Cardiac muscle cell (in vitro differentiated cells and primary cell): Measurements from ENCODE around the gene AJM1. TPM values are rescaled to one million over a fixed set of nuclear protein-coding genes. Genes with fewer than 3 reads are reported as not detected.
A peak's percentile ranks its signal among the peaks of the same experiment; 100 is the strongest.
"Not testable (repeated sequence)": the region's sequence is repeated elsewhere in the genome, so short reads cannot be mapped to it uniquely, and the experiment has no call there.

Experiments
- DNase-seq, 2 donors: peaks; one replicate each; pipeline versions ENCODE4 v3.0.0 to v3.0.0-alpha.2; 2010 to 2017; ENCODE audit warnings: low read depth in 1 of 2, low spot score in 1 of 2
- H3K27ac ChIP-seq: fragments of 200-600 bp; sonication (generic); 2 replicates; pipeline ENCODE4 v1.5.1; 2016
- H3K27me3 ChIP-seq: fragments of 200-600 bp; sonication (generic); 2 replicates; pipeline ENCODE4 v1.6.0; 2016; ENCODE audit warnings: control low read depth
- H3K36me3 ChIP-seq: fragments of 200-600 bp; sonication (generic); 2 replicates; pipeline ENCODE4 v1.5.1; 2016; ENCODE audit warnings: control low read depth
- H3K4me1 ChIP-seq: fragments of 200-600 bp; sonication (generic); 2 replicates; pipeline ENCODE4 v1.8.1; 2017; ENCODE audit warnings: low read depth, mild to moderate bottlenecking, mixed run types
- H3K4me3 ChIP-seq: fragments of 200-600 bp; sonication (generic); 2 replicates; pipeline ENCODE4 v1.5.1; 2016; ENCODE audit warnings: mild to moderate bottlenecking
- H3K9me3 ChIP-seq: fragments of 200-600 bp; sonication (generic); 2 replicates; pipeline ENCODE4 v1.5.1; 2017; ENCODE audit warnings: low read depth, mild to moderate bottlenecking, control low read depth
- polyA plus RNA-seq: library from polyadenylated mRNA; unstranded; fragments of >200 nt; fragmentation: Nextera tagmentation; extraction: Ambion mirVana; gene quantifications from 2 replicates; pipeline ENCODE4 v1.2.1, GENCODE V29; 2016
- total RNA-seq: library from RNA; depleted of rRNA; stranded (reverse); fragments of >200 nt; gene quantifications from 2 replicates; pipeline ENCODE4 v1.2.3, GENCODE V29; 2016
- TF ChIP-seq, protein P1 (sequence below): IDR thresholded peaks from 2 replicates; pipeline ENCODE4 v1.5.1; 2012; ENCODE audit warnings: low read depth, mild to moderate bottlenecking, low read length

The AJM1 gene
- total and polyA plus RNA-seq, 2 experiments from 2014 or later = 8.5 to 12.1 TPM

DNA sequence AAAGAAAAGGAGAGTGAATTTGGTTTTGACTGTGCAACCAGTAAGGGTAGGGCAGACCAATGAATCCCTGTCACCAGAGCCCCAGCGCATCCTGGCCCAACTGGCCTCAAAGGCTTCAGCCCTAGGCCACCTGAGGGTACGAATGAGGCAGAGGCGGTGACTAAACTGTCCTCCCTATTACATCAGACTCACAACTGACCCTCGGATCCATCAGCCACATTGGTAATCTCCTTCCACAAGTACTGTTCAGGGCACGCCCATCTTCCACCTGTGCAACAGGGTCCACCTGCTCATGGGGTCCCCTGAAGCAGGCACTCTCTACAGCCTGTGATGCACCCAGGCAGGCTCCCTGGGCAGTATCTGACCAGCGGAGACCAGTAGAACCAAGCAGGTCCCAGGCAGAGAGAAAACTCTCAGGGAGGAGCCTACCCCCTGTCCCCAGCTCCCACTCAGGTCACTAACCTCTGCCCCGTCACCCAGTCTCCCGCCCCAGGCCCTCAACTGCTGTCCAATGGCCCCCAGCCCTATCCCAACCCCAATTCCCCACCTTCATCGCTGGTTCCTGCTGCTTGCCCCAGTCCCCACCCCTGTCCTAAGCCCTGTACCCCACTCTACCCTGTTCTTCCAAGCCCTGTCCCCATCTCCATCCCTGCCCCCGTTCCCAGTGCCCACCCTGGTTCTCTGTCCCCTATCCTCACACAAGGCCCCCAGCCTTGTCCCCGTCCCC lies 22.9 kb downstream of the AJM1 start:
- Histone ChIP-seq H3K36me3 (peaks cover 19% of the 10 kb centered on the region), H3K4me1 (peaks cover 5% of the 10 kb centered on the region), H3K4me3 (peak overlapping the region; percentile 99), H3K27me3 (no peaks in the 10 kb centered on the region), H3K9me3 (no peaks in the 10 kb centered on the region), H3K27ac (peak overlapping the region; percentile 95)
- TF ChIP-seq, protein P1, sequence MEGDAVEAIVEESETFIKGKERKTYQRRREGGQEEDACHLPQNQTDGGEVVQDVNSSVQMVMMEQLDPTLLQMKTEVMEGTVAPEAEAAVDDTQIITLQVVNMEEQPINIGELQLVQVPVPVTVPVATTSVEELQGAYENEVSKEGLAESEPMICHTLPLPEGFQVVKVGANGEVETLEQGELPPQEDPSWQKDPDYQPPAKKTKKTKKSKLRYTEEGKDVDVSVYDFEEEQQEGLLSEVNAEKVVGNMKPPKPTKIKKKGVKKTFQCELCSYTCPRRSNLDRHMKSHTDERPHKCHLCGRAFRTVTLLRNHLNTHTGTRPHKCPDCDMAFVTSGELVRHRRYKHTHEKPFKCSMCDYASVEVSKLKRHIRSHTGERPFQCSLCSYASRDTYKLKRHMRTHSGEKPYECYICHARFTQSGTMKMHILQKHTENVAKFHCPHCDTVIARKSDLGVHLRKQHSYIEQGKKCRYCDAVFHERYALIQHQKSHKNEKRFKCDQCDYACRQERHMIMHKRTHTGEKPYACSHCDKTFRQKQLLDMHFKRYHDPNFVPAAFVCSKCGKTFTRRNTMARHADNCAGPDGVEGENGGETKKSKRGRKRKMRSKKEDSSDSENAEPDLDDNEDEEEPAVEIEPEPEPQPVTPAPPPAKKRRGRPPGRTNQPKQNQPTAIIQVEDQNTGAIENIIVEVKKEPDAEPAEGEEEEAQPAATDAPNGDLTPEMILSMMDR = no peak
- DNase-seq = no peak

DNA sequence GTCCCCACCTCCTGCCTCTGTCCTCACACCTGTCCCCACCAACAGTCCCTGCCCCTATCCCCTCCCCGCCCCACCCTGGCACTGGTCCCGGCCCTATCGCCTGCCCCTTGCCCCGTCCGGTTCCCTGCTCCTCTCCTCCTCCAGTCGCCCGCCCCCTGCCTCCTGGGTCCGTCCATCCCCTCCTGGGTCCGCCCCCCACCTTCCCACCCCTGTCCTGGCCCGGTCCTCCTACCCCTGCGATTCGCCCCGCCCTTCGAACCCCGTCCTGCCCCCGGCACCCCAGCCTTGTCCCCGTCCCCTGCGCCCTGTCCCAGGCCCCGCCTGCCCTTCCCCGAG lies 23.5 kb downstream of the AJM1 start:
- peaks cover 5% of the 10 kb centered on the region for H3K4me1 ChIP-seq
- H3K4me3 ChIP-seq = peak overlapping the region; percentile 99
- no peaks in the 10 kb centered on the region for H3K9me3 ChIP-seq
- no peaks in the 10 kb centered on the region for H3K27me3 ChIP-seq
- peak overlapping the region; percentile 95 for H3K27ac ChIP-seq
- TF ChIP-seq, protein P1 = no peak
- peaks cover 19% of the 10 kb centered on the region for H3K36me3 ChIP-seq
- no peak for DNase-seq

DNA sequence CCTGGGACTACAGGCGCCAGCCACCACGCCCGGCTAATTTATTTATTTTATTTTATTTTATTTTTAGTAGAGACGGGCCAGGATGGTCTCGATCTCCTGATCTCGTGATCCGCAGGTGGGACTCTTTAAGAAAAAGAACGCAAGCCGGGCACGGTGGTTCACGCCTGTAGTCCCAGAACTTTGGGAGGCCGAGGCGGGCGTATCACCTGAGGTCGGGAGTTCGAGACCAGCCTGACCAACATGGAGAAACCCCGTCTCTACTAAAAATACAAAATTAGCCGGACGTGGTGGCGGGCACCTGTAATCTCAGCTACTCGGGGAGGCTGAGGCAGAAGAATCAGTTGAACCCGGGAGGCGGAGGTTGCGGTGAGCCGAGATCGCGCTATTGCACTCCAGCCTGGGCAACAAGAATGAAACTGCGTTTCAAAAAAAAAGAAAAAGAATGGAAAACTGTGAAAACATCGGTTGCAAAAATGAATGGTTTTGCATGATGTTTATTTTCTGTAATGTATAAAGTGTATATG lies 24.7 kb downstream of the AJM1 start:
- not testable (repeated sequence) for DNase-seq
- H3K27ac ChIP-seq = peak overlapping the region; percentile 95

DNA sequence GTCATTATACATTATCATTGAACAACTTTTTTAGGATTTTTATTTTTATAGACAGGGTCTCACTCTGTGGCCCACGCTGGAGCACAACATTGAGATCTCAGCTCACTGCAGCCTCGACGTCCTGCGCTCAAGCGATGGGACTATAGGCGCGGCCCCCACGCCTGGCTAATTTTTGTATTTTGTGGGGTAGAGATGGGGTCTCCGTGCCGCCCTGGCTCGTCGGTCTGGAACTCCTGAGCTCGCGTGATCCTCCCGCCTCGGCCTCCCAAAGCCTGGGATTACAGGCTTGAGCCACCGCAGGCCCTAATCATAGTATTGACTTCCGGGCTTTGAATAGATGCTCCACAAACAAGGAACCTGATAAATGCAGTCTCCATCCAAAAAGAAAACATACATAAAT lies 25.2 kb downstream of the AJM1 start:
- Histone ChIP-seq H3K27ac (no peak overlapping the region), H3K27me3 (no peaks in the 10 kb centered on the region), H3K4me1 (peaks cover 5% of the 10 kb centered on the region), H3K9me3 (no peaks in the 10 kb centered on the region), H3K4me3 (no peak overlapping the region), H3K36me3 (peaks cover 14% of the 10 kb centered on the region)
- DNase-seq = no peak
- TF ChIP-seq, protein P1 = no peak

More for the DNA sequence above, 24.7 kb downstream of the AJM1 start:
- H3K4me1 ChIP-seq, H3K9me3 ChIP-seq, H3K27me3 ChIP-seq: not testable (repeated sequence)
- Histone ChIP-seq H3K36me3 (peaks cover 15% of the 10 kb centered on the region), H3K4me3 (peak overlapping the region; percentile 99)

DNA sequence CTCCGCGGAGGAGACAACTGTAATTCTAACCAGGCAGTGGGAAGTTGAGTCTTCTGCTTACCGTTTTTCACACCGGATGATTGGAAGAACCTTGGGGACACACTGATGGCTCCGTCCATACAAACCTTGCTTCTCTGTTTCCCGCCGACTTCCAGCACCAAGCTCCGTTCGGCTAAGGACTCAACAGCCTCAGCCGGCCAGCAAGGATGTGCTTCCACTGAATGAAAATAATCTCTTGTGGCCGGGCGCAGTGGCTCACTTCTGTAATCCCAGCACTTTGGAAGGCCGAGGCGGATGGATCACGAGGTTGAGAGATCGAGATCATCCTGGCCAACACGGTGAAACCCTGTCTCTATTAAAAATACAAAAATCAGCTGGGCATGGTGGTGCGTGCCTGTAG lies 25.6 kb downstream of the AJM1 start:
- H3K27ac ChIP-seq = no peak overlapping the region
- peaks cover 5% of the 10 kb centered on the region for H3K4me1 ChIP-seq
- no peaks in the 10 kb centered on the region for H3K27me3 ChIP-seq
- TF ChIP-seq, protein P1 = no peak
- no peak overlapping the region for H3K4me3 ChIP-seq
- H3K9me3 ChIP-seq = no peaks in the 10 kb centered on the region
- peaks cover 10% of the 10 kb centered on the region for H3K36me3 ChIP-seq
- no peak for DNase-seq

DNA sequence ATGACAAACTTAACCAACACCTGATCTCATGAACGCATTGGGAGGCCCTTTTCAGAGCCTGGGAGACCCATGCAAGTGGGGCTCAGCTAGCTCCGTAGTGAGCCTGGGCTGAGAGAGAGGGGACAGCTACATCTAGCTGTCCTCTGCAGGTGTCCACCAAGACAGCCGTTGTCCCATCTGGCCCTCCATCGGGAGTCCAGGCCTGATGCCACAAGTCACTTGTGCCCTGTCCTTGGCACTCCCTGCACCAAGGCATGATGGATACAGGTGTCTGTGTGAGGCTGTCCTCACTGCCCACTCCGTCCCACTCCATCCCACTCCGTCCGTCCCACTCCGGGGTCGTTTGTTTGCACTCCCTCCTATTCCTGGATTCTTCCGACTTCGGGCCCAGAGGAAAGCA lies 26.4 kb downstream of the AJM1 start:
- TF ChIP-seq, protein P1 = no peak
- H3K36me3 ChIP-seq = peaks cover 3% of the 10 kb centered on the region
- DNase-seq = no peak
- no peak overlapping the region for H3K27ac ChIP-seq
- H3K9me3 ChIP-seq = no peaks in the 10 kb centered on the region
- peaks cover 5% of the 10 kb centered on the region for H3K4me1 ChIP-seq
- no peaks in the 10 kb centered on the region for H3K27me3 ChIP-seq
- no peak overlapping the region for H3K4me3 ChIP-seq

DNA sequence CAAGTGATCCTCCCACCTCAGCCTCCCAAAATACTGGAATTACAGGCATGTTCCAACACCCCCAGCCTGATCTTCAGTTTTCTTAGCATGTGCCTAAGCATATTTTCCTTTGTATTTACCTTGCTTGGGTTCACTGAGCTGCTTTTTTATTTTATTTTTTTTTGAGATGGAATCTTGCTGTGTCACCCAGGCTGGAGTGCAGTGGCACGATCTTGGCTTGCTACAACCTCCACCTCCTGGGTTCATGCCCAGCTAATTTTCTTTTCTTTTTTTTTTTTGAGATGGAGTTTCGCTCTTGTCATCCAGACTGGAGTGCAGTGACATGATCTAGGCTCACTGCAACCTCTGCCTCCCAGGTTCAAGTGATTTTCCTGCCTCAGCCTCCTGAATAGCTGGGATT lies 27.3 kb downstream of the AJM1 start:
- not testable (repeated sequence) for H3K4me1 ChIP-seq, H3K36me3 ChIP-seq, H3K27me3 ChIP-seq, H3K4me3 ChIP-seq, DNase-seq, H3K9me3 ChIP-seq, H3K27ac ChIP-seq
